Measurements from ENCODE around the gene ABCC12. TPM values are rescaled to one million over a fixed set of nuclear protein-coding genes. Genes with fewer than 3 reads are reported as not detected.
"Not testable (repeated sequence)": the region's sequence is repeated elsewhere in the genome, so short reads cannot be mapped to it uniquely, and the experiment has no call there.

Gene ABCC12
- total and polyA plus RNA-seq, 2 donors from 2014 or later = not detected

DNA sequence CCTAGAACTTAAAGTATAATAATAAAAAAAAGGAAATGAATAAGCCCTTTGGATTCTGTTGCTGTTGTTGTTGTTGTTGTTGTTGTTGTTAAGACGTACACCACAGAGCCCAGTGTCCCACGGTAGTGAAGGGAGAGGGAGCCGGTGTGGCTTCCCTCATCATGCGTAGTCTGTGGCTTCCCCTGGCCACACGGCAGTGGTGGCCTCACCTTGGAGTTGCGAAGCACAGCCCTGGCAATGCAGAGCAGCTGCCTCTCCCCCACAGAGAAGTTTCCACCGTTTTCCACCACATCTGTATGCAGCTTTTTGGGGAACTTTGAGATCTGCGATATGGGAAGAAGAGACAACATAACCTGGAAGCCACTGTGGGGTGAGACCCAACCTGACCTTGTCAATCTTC is 14.1 kb upstream of the ABCC12 start:
- TF ChIP-seq, protein P1, sequence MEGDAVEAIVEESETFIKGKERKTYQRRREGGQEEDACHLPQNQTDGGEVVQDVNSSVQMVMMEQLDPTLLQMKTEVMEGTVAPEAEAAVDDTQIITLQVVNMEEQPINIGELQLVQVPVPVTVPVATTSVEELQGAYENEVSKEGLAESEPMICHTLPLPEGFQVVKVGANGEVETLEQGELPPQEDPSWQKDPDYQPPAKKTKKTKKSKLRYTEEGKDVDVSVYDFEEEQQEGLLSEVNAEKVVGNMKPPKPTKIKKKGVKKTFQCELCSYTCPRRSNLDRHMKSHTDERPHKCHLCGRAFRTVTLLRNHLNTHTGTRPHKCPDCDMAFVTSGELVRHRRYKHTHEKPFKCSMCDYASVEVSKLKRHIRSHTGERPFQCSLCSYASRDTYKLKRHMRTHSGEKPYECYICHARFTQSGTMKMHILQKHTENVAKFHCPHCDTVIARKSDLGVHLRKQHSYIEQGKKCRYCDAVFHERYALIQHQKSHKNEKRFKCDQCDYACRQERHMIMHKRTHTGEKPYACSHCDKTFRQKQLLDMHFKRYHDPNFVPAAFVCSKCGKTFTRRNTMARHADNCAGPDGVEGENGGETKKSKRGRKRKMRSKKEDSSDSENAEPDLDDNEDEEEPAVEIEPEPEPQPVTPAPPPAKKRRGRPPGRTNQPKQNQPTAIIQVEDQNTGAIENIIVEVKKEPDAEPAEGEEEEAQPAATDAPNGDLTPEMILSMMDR (IDR thresholded peaks at IDR 0.05; ENCODE audit: borderline replicate concordance, extremely low read depth, insufficient read depth) = no peak
- H3K36me3 ChIP-seq (ENCODE audit: control insufficient read depth in 2 of 3, insufficient read depth in 3 of 3, low read length in 3 of 3) = no peaks in the 10 kb centered on the region
- no peaks in the 10 kb centered on the region for H3K4me1 ChIP-seq (ENCODE audit: control insufficient read depth in 2 of 3, insufficient read depth in 2 of 3, low read depth in 1 of 3, low read length in 3 of 3)
- no peak for DNase-seq
- H3K27ac ChIP-seq (ENCODE audit: low read depth in 2 of 2, low read length in 2 of 2) = no peak overlapping the region
- intact Hi-C loops (cut with DNase I) = no loop called here
- H3K9ac ChIP-seq (ENCODE audit: low read length in 3 of 3) = no peak overlapping the region
- H3K4me3 ChIP-seq (ENCODE audit: low read length in 3 of 3) = no peak overlapping the region
- H3K9me3 ChIP-seq (ENCODE audit: control insufficient read depth in 2 of 3, insufficient read depth in 1 of 3, low read length in 3 of 3) = no peaks in the 10 kb centered on the region
- no peaks in the 10 kb centered on the region for H3K27me3 ChIP-seq (ENCODE audit: control insufficient read depth, insufficient read depth, low read length)
- no peak for FAIRE-seq

DNA sequence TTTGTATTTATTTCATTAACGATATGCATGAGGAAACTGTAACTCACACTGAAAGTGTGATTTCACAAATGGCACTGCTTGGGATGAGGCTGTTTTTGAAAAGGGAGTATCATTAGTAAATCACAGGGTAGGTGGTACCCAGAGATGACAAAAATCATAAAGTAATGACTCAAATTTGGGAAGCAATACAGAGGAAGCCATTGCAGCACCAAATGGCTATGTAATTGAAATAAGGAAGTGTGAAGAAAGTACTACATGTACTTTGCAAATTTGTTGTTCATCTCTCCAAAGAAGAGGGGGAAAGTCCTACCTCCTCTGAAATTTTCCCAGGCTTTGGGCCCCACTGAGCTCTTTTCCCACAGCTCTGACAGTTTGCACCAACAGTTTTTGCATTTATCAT is 12.3 kb upstream of the ABCC12 start:
- no peak overlapping the region for H3K9ac ChIP-seq (ENCODE audit: low read length in 3 of 3)
- FAIRE-seq (no peak), DNase-seq (no peak)
- no peaks in the 10 kb centered on the region for H3K27me3 ChIP-seq (ENCODE audit: control insufficient read depth, insufficient read depth, low read length)
- no peak overlapping the region for H3K4me3 ChIP-seq (ENCODE audit: low read length in 3 of 3)
- intact Hi-C loops (cut with DNase I) = no loop called here
- no peaks in the 10 kb centered on the region for H3K4me1 ChIP-seq (ENCODE audit: control insufficient read depth in 2 of 3, insufficient read depth in 2 of 3, low read depth in 1 of 3, low read length in 3 of 3)
- no peaks in the 10 kb centered on the region for H3K36me3 ChIP-seq (ENCODE audit: control insufficient read depth in 2 of 3, insufficient read depth in 3 of 3, low read length in 3 of 3)
- TF ChIP-seq, protein P1 (IDR thresholded peaks at IDR 0.05; ENCODE audit: borderline replicate concordance, extremely low read depth, insufficient read depth) = no peak
- H3K27ac ChIP-seq (ENCODE audit: low read depth in 2 of 2, low read length in 2 of 2) = no peak overlapping the region
- H3K9me3 ChIP-seq (ENCODE audit: control insufficient read depth in 2 of 3, insufficient read depth in 1 of 3, low read length in 3 of 3) = no peaks in the 10 kb centered on the region

DNA sequence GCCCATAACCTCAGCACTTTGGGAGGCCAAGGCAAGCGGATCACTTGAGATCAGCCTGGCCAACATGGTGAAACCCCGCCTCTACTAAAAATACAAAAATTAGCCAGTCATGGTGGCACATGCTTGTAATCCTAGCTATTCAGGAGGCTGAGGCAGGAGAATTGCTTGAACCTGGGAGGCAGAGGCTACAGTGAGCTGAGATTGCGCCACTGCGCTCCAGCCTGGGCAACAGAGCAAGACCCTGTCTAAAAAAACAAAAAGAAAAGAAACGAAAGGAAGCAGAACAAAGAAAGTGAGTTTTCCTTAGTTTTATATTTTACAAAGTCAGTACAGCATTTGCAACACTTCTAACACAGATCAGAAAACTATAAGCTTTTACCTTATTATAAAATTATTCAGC is 10.8 kb upstream of the ABCC12 start:
- H3K4me1 ChIP-seq (ENCODE audit: control insufficient read depth in 2 of 3, insufficient read depth in 2 of 3, low read depth in 1 of 3, low read length in 3 of 3); H3K9me3 ChIP-seq (ENCODE audit: control insufficient read depth in 2 of 3, insufficient read depth in 1 of 3, low read length in 3 of 3); FAIRE-seq; intact Hi-C loops (cut with DNase I); H3K27ac ChIP-seq (ENCODE audit: low read depth in 2 of 2, low read length in 2 of 2); H3K9ac ChIP-seq (ENCODE audit: low read length in 3 of 3); H3K4me3 ChIP-seq (ENCODE audit: low read length in 3 of 3); DNase-seq; H3K27me3 ChIP-seq (ENCODE audit: control insufficient read depth, insufficient read depth, low read length); H3K36me3 ChIP-seq (ENCODE audit: control insufficient read depth in 2 of 3, insufficient read depth in 3 of 3, low read length in 3 of 3): not testable (repeated sequence)

- Histone ChIP-seq H3K9me3 (ENCODE audit: control insufficient read depth in 2 of 3, insufficient read depth in 1 of 3, low read length in 3 of 3) (no peaks in the 10 kb centered on the region), H3K27me3 (ENCODE audit: control insufficient read depth, insufficient read depth, low read length) (no peaks in the 10 kb centered on the region), H3K4me1 (ENCODE audit: control insufficient read depth in 2 of 3, insufficient read depth in 2 of 3, low read depth in 1 of 3, low read length in 3 of 3) (no peaks in the 10 kb centered on the region), H3K9ac (ENCODE audit: low read length in 3 of 3) (no peak overlapping the region), H3K36me3 (ENCODE audit: control insufficient read depth in 2 of 3, insufficient read depth in 3 of 3, low read length in 3 of 3) (no peaks in the 10 kb centered on the region), H3K4me3 (ENCODE audit: low read length in 3 of 3) (no peak overlapping the region), H3K27ac (ENCODE audit: low read depth in 2 of 2, low read length in 2 of 2) (no peak overlapping the region)
- FAIRE-seq (no peak), DNase-seq (no peak)
- intact Hi-C loops (cut with DNase I) = no loop called here
- TF ChIP-seq, protein P1 (IDR thresholded peaks at IDR 0.05; ENCODE audit: borderline replicate concordance, extremely low read depth, insufficient read depth) = no peak
These were observed 10.3 kb upstream of the ABCC12 start for GRCh38 chr16:48165961-48166578.
